Bronchial epithelial cell (primary cell): ENCODE results near the gene EIF4E1B. TPM values are rescaled to one million over a fixed set of nuclear protein-coding genes. Genes with fewer than 3 reads are reported as not detected.

Source experiments
- DNase-seq: peaks from one replicate; pipeline ENCODE4 v3.0.0-alpha.2; 2010; ENCODE audit warnings: low read depth
- FAIRE-seq: peaks from 2 replicates; lab custom pipeline; 2011; peaks lifted over from hg19 to GRCh38; lab: Jason Lieb, UNC
- H3K27me3 ChIP-seq: 2 replicates; pipeline ENCODE4 v1.5.1; 2011; ENCODE audit warnings: low read length; ENCODE audit not compliant: control insufficient read depth, insufficient read depth
- H3K36me3 ChIP-seq: 2 replicates; pipeline ENCODE4 v1.5.1; 2011; ENCODE audit warnings: low read length; ENCODE audit not compliant: control insufficient read depth, insufficient read depth
- H3K4me3 ChIP-seq: 2 replicates; pipeline ENCODE4 v1.5.1; 2011; ENCODE audit warnings: mild to moderate bottlenecking, low read depth, low read length, control low read depth
- CTCF ChIP-seq: IDR thresholded peaks from 2 replicates; pipeline ENCODE4 v1.5.1; 2011; ENCODE audit warnings: mild to moderate bottlenecking, moderate library complexity, low read length, control low read depth, inconsistent platforms; ENCODE audit not compliant: insufficient read depth, severe bottlenecking
- total RNA-seq: library from RNA; depleted of rRNA; stranded (reverse); fragments of >200 nt; gene quantifications from 2 replicates; pipeline ENCODE4 v1.2.1, GENCODE V29; 2014

The EIF4E1B gene
- total RNA-seq, 1 donor from 2014 or later = not detected

- DNase-seq (no peak), FAIRE-seq (no peak)
- Histone ChIP-seq H3K36me3 (no peaks in the 10 kb centered on the region), H3K27me3 (peaks cover 14% of the 10 kb centered on the region), H3K4me3 (no peak overlapping the region)
- TF ChIP-seq CTCF = no peak
Measured at GRCh38 chr5:176664886-176665285, 34.4 kb downstream of the EIF4E1B start.

GRCh38 chr5:176665517-176665916 is 35.0 kb downstream of the EIF4E1B start:
- DNase-seq (no peak), FAIRE-seq (no peak)
- peaks cover 19% of the 10 kb centered on the region for H3K27me3 ChIP-seq
- no peak overlapping the region for H3K4me3 ChIP-seq
- no peak for TF ChIP-seq CTCF
- no peaks in the 10 kb centered on the region for H3K36me3 ChIP-seq

- DNase-seq = no peak
- no peak overlapping the region for H3K4me3 ChIP-seq
- TF ChIP-seq CTCF = no peak
- H3K27me3 ChIP-seq = peaks cover 23% of the 10 kb centered on the region
- H3K36me3 ChIP-seq = no peaks in the 10 kb centered on the region
- no peak for FAIRE-seq
Measured at GRCh38 chr5:176667637-176668036, 37.2 kb downstream of the EIF4E1B start.

- Histone ChIP-seq H3K27me3 (peaks cover 17% of the 10 kb centered on the region), H3K36me3 (no peaks in the 10 kb centered on the region), H3K4me3 (no peak overlapping the region)
- no peak for FAIRE-seq
- no peak for DNase-seq
- TF ChIP-seq CTCF = no peak
Measured at GRCh38 chr5:176670449-176670848, 40.0 kb downstream of the EIF4E1B start.

- Histone ChIP-seq H3K27me3 (peaks cover 16% of the 10 kb centered on the region), H3K4me3 (no peak overlapping the region), H3K36me3 (no peaks in the 10 kb centered on the region)
- FAIRE-seq (no peak), DNase-seq (no peak)
- TF ChIP-seq CTCF = no peak
Measured at GRCh38 chr5:176671399-176671798, 40.9 kb downstream of the EIF4E1B start.

GRCh38 chr5:176671890-176672747 is 41.6 kb downstream of the EIF4E1B start:
- no peak for TF ChIP-seq CTCF

More at GRCh38 chr5:176671890-176672747, 41.6 kb downstream of the EIF4E1B start:
- DNase-seq = no peak
- no peak for FAIRE-seq
- Histone ChIP-seq H3K4me3 (no peak overlapping the region), H3K27me3 (peaks cover 16% of the 10 kb centered on the region), H3K36me3 (no peaks in the 10 kb centered on the region)
